ENCODE data around the gene ZSCAN18.

- TF ChIP-seq CTCF (IDR thresholded peaks at IDR 0.05) (no peak), EZH2 (IDR thresholded peaks at IDR 0.05; ENCODE audit: borderline replicate concordance, insufficient read depth, low read depth, low read length, poor library complexity, severe bottlenecking) (no peak)
Measured at GRCh38 chr19:58095328-58095727, 2.7 kb downstream of the ZSCAN18 start.
